GM19238 (cell line): ENCODE measurements around the gene SOX3.

Source experiments
- DNase-seq: peaks from one replicate; pipeline ENCODE4 v3.0.0; 2011; ENCODE audit warnings: low spot score; ENCODE audit not compliant: insufficient read length

Gene SOX3

DNA sequence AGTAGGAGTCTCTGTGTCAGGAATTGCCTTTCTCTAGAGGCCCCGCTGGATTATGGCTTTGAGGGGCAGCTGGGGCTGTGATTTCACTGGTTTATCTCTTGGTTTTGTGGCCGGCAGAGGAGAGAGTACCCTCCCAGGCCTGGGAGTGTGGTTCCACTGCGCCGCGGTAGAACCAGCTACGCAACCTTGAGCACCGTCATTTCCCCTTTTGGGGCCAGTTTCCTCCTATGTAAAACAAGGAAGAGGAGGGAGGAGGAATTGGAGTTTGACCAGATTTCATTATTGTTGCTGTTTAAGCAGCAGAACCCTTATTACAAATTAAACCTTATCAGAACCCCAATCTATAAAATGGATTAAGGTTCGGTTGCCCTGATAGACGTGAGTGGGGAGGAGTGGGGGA lies 4.4 kb downstream of the SOX3 start:
- no peak for DNase-seq

DNA sequence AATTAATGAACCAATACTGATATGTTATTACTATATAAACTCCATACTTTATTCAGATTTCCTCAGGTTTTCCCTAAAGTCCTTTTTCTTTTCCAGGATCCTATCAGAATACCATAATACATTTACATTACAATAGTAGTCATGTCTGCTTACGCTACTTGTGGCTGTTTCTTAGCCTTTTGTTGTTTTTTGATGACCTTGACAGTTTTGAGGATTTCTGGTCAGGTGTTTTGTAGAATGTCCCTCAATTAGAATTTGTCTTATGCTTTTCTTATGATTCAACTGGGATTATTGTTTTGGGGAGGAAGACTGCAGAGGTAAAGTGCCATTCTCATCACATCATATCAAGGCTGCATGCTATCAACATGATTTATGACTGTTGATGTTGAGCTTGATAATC lies 9.1 kb downstream of the SOX3 start:
- no peak for DNase-seq

DNA sequence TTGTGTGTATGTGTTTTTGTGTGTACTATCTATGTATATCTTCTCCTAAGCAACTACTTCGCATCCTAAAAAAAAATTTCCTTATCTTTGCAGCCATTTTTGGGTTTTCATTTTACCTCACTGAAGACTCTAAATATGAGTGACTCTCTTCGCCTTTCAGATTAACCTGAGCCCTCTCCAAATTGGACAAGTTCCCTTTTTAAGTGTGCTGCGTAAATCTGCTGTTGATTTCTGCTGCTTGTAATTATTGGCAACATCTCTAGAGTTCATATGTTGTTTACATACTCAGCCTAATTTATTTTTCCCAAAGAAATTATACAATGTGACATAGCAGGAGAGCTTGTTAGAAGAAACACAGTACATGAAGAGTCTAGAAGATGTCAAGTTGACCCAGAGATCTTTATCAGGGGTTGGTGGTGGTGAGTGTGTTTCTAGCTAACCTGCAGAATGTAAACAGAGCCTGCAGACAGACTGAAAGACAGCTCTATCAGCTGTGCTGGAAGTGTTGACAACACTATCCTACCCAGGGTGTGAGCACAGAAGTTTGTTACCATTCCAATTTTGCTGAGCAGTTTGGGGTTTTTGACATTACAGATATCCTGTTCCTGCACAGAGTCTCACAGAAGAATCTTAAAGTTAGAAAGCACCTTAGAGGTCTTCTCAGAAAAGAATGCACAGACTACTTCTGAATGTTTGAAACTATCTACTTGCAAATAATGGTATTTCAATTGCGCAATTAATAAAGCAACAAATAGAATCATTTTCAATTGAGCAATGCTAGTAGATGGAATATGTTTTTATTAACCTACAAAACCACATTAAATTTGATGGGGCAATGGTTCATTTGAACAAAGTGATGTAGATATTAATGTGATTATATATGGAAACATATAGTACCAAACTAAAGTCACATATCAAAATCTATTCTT lies 12.5 kb downstream of the SOX3 start:
- no peak for DNase-seq

DNA sequence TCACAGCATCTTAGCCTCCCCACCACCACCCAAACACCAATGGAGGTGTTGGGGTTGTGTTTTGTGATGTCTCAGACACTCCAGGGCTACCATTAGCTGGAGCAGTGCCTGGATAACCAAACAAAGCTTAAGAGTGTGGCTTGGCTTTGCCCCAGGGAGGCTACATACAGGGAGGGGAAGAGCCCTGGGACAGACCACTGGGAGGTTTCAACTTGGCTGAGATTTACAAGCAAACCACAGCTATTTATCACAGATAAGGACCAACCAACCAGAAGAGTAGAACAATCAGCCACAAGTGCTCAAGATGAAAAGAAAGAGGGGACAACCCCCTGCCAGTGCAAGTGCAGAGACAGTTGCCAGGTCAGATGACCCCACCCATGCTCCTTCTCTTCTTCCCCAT lies 24.1 kb downstream of the SOX3 start:
- DNase-seq = no peak

DNA sequence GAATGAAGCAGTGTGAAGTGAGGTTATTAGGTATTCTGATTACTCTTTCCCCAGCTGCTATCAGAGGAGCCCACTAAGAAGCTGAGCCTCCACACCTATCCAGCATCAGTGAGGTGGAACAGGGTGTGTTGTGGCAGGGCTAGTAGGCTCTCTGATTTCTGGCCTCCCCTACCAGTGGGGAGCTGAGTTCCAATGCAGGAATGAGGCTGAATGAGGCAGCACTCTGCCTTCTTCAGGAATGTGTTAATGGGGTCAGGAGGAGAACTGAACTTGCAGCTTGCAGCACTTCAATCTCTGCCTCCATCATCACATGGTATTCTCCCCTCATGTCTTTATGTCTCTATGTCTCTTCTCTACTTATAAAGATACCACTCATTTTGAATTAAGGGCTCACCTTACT lies 26.9 kb downstream of the SOX3 start:
- DNase-seq = no peak

DNA sequence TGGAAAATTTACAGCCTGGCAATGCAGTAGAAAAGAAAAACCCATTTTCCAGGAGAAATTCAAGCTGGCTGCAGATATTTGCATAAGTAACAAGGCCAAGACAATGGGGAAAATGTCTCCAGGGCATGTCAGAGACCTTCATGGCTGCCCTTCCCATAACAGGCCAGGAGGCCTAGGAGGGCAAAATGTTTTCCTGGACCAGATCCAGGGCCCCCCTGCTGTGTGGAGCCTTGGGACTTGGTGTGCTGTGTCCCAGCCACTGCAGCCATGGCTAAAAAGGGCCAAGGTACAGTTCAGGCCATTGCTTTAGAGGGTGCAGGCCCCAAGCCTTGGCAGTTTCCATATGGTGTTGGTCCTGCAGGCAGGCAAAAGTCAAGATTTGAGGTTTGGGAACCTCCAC lies 29.8 kb downstream of the SOX3 start:
- no peak for DNase-seq

DNA sequence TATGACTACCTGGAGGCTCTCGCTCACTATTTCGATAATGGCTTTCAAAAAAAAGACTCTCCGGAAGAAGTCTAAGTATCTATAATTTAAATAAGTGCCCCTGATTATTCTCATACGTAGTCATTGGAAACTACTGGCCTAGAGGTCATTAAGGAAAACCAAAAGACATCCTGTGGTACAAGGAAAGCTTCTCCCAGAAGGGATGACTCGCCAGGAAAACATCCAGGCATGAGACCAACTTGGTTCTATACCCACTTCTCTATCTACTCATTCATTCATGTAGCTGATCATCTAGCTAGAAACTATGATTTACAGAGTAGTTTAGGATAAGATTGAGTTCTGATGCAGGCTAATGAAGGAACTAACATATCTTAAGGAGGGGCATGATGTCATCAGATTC lies 37.7 kb downstream of the SOX3 start:
- no peak for DNase-seq
